ENCODE measurements around the gene XCL1. TPM values are rescaled to one million over a fixed set of nuclear protein-coding genes. Genes with fewer than 3 reads are reported as not detected.
A peak's percentile ranks its signal among the peaks of the same experiment; 100 is the strongest.
"Not testable (repeated sequence)": the region's sequence is repeated elsewhere in the genome, so short reads cannot be mapped to it uniquely, and the experiment has no call there.

Gene XCL1
- total and polyA plus RNA-seq, 2 donors (not counting 3 experiments of a cell fraction or from before 2014, with no cell fraction given), result not detected

DNA sequence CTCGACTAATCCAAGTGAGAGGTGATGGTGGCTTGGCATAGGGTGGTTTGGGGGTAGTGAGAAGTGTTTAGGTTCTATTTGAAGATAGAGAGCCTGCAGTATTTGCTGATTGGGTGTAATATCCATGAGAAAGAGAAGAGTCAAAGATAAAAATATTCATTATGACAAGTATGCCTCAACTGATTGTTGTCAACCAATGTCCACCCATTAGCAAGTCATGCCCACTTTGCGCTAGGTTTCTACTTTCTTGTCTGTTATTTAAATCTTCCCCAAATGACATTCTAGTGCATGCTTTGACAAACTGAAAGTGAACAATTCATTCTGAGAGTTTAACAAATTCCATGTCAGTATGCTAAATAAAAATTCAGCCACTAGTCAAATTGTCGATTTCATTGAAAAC is 3.8 kb upstream of the XCL1 start:
- H3K4me3 ChIP-seq (replicated peaks in 1 of 3; ENCODE audit: insufficient read depth in 1 of 3, low read depth in 1 of 3, low read length in 3 of 3), result no peak overlapping the region
- H3K79me2 ChIP-seq (ENCODE audit: control insufficient read depth, insufficient read depth, low read length), result no peaks in the 10 kb centered on the region
- no peak for FAIRE-seq
- H3K36me3 ChIP-seq (ENCODE audit: control insufficient read depth in 2 of 2, extremely low read depth in 1 of 2, insufficient read depth in 2 of 2, low read length in 2 of 2), result no peaks in the 10 kb centered on the region
- ChIA-PET CTCF (no interaction called here), POLR2A (no interaction called here)
- no peaks in the 10 kb centered on the region for H3K9me1 ChIP-seq (replicated peaks; ENCODE audit: control insufficient read depth, extremely low read depth, insufficient read depth, low read length)
- intact Hi-C loops (cut with micrococcal nuclease), result no loop called here
- no TSS peak for BruUV-seq (replicated peaks)
- TF ChIP-seq GATA2 (IDR thresholded peaks at IDR 0.05; ENCODE audit: insufficient read depth, insufficient read length, low read depth, low read length), result no peak
- TF ChIP-seq, protein P1, sequence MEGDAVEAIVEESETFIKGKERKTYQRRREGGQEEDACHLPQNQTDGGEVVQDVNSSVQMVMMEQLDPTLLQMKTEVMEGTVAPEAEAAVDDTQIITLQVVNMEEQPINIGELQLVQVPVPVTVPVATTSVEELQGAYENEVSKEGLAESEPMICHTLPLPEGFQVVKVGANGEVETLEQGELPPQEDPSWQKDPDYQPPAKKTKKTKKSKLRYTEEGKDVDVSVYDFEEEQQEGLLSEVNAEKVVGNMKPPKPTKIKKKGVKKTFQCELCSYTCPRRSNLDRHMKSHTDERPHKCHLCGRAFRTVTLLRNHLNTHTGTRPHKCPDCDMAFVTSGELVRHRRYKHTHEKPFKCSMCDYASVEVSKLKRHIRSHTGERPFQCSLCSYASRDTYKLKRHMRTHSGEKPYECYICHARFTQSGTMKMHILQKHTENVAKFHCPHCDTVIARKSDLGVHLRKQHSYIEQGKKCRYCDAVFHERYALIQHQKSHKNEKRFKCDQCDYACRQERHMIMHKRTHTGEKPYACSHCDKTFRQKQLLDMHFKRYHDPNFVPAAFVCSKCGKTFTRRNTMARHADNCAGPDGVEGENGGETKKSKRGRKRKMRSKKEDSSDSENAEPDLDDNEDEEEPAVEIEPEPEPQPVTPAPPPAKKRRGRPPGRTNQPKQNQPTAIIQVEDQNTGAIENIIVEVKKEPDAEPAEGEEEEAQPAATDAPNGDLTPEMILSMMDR (IDR thresholded peaks at IDR 0.05; ENCODE audit: extremely low read depth in 1 of 2, insufficient read depth in 1 of 2, low read depth in 1 of 2, low read length in 2 of 2), result no peak
- TF ChIP-seq JUN (IDR thresholded peaks at IDR 0.05; ENCODE audit: borderline replicate concordance, insufficient read depth, insufficient read length, low read depth), result no peak
- TF ChIP-seq FOS (IDR thresholded peaks at IDR 0.05; ENCODE audit: borderline replicate concordance, insufficient read depth, low read length), result no peak
- no peak for TF ChIP-seq POLR2A (IDR thresholded peaks at IDR 0.05; ENCODE audit: low read depth, low read length)
- TF ChIP-seq POLR2AphosphoS5 (IDR thresholded peaks at IDR 0.05; ENCODE audit: insufficient read depth, low read depth, low read length), result no peak
- H2AFZ ChIP-seq (ENCODE audit: low read depth, low read length), result no peak overlapping the region
- no peaks in the 10 kb centered on the region for H4K20me1 ChIP-seq (replicated peaks; ENCODE audit: control insufficient read depth, extremely low read depth, insufficient read depth, low read length)
- no peak overlapping the region for H3K4me2 ChIP-seq (ENCODE audit: insufficient read depth, low read length)
- DNase-seq (ENCODE audit: low read depth, low spot score), result no peak
- H3K9ac ChIP-seq (replicated peaks; ENCODE audit: extremely low read depth, insufficient read depth, low read length), result no peak overlapping the region
- H3K4me1 ChIP-seq (ENCODE audit: control insufficient read depth, extremely low read depth, insufficient read depth, low read length), result no peaks in the 10 kb centered on the region
- no peaks in the 10 kb centered on the region for H3K9me3 ChIP-seq (replicated peaks; ENCODE audit: control insufficient read depth, insufficient read depth, low read length)
- dilution Hi-C loops (cut with MboI; ENCODE audit: extremely low pct_ligation_motif_present, low sequenced_read_pairs), result no loop called here
- no peaks in the 10 kb centered on the region for H3K27me3 ChIP-seq (ENCODE audit: control insufficient read depth in 2 of 2, insufficient read depth in 2 of 2, low read length in 2 of 2)
- H3K27ac ChIP-seq (ENCODE audit: insufficient read depth, low read depth, low read length), result no peak overlapping the region

GRCh38 chr1:168574234-168574633 is 2.2 kb upstream of the XCL1 start:
- DNase-seq (ENCODE audit: low read depth, low spot score), result peak; percentile 12
- POLR2A ChIA-PET; H3K79me2 ChIP-seq (ENCODE audit: control insufficient read depth, insufficient read depth, low read length); H3K27ac ChIP-seq (ENCODE audit: insufficient read depth, low read depth, low read length); dilution Hi-C loops (cut with MboI; ENCODE audit: extremely low pct_ligation_motif_present, low sequenced_read_pairs); H4K20me1 ChIP-seq (replicated peaks; ENCODE audit: control insufficient read depth, extremely low read depth, insufficient read depth, low read length); H3K9me1 ChIP-seq (replicated peaks; ENCODE audit: control insufficient read depth, extremely low read depth, insufficient read depth, low read length); H3K36me3 ChIP-seq (ENCODE audit: control insufficient read depth in 2 of 2, extremely low read depth in 1 of 2, insufficient read depth in 2 of 2, low read length in 2 of 2); H3K9me3 ChIP-seq (replicated peaks; ENCODE audit: control insufficient read depth, insufficient read depth, low read length); H3K4me3 ChIP-seq (replicated peaks in 1 of 3; ENCODE audit: insufficient read depth in 1 of 3, low read depth in 1 of 3, low read length in 3 of 3); H2AFZ ChIP-seq (ENCODE audit: low read depth, low read length); CTCF ChIA-PET; H3K4me1 ChIP-seq (ENCODE audit: control insufficient read depth, extremely low read depth, insufficient read depth, low read length); BruUV-seq (replicated peaks); H3K27me3 ChIP-seq (ENCODE audit: control insufficient read depth in 2 of 2, insufficient read depth in 2 of 2, low read length in 2 of 2); H3K4me2 ChIP-seq (ENCODE audit: insufficient read depth, low read length); H3K9ac ChIP-seq (replicated peaks; ENCODE audit: extremely low read depth, insufficient read depth, low read length): not testable (repeated sequence)
- TF ChIP-seq, protein P1 (IDR thresholded peaks at IDR 0.05; ENCODE audit: extremely low read depth in 1 of 2, insufficient read depth in 1 of 2, low read depth in 1 of 2, low read length in 2 of 2), result peak in 1 of 2 donors; percentile 22
- intact Hi-C loops (cut with micrococcal nuclease), result loop anchor here (1.0 to 2.0 kb wide), 3 partner anchors 135 to 339 kb away; no protein-coding TSS in a partner anchor
- peak; percentile 68 for FAIRE-seq

All from endothelial cell of umbilical vein (primary cell).